AG08396 (cell line): ENCODE results near the gene ATIC.

ENCODE experiments used
- DNase-seq: peaks from one replicate; pipeline ENCODE4 v3.0.0; 2012; ENCODE audit warnings: low spot score, mixed read lengths

ATIC gene

DNA sequence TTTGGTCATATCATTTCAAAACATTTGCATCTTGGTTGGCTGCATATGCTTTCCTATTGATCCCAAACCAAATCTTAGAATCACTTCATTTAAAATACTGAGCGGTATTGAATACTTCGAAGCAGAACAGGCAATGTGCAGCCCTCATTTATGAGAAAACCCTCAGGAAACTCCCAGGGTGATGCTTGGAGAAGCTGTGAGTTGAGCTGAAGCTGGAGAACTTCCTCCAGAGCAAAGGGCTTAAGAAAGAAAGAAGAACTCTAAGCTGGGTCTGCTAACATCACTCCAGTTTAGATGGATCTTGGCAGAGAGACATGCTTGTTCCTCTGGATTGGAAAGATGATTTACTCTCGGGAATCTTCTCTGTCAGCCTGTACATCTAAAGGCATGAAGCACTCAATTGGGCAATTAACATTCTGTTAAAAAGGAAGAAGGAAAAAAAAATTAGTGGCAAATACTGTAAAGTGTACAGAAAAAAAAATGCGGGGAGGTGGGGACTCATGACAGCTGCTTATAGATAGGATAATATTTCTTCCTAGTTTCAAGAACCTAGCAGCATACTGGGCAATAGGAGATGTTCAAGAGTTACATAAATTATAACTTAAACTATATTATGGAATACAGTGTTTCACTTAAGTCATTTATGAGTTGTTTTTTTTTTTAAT lies 49.5 kb downstream of the ATIC start:
- DNase-seq: no peak

DNA sequence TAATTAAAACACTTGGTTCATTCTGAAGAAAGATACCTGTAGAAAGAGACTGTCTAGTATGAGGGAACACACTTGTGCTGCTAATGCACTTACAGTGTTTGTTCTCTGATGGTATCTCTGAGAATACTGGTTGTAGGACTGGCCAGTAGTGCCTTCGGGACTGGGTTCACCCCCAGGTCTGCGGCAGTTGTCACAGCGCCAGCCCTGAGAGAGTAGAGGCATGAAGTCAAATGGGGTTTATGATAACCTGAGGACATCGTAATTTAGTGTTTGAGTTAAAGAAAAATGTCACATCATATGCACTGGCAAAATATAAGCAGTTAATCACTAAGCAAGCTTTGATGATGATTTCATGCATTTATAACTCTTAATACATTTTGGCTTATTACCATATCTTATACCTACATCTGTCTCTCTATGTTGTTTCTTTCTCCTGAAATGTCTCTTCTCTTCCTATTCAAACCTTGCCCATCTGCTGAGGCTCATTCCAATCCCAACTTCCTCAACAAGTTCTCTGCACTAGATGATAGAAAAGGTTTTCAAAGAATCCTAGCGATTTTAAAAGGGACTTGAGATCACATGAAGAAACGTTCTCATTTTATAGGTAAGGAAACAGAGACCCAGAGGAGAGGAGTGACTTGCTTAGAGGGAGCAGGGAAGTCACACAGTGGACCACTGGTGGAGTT lies 50.2 kb downstream of the ATIC start:
- DNase-seq: no peak

DNA sequence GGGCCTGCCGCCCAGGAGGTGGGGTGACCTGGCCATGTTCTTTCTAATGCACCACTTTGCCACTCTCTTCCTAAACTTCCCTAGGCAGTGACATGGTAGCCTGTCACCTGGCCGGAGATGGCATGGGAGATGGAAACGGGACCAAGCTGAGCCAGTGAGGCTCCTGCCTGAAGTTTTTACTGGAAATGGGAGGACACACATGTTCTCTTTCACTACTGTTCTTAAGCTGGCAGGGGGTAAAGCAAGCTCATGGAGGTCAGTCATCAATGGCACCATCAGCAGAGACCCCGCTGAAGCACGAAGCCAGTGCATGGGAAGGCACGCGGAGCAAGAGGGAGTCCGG lies 50.7 kb downstream of the ATIC start:
- no peak for DNase-seq

DNA sequence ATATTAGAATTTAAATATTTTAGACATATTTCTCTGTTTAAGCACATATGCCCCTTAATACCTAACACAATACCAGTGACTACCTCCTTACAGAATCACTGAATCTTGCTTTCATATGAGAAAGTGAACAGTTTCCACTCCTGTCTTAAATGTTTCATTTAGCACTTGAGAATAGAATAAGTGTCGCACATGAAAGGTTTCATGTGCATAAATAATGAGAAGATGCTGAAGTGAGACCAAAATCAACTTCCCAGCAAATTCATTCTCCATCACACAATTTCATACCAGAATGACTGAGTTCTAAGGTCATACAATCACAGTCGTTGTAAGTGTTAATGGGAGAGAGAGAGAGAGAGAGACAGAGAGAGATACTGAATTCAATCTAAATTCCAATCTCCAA lies 51.2 kb downstream of the ATIC start:
- DNase-seq: no peak

- DNase-seq: no peak
These were observed 51.8 kb downstream of the ATIC start for GRCh38 chr2:215363461-215364156.

- no peak for DNase-seq
These were observed 52.6 kb downstream of the ATIC start for GRCh38 chr2:215364157-215365155.

DNA sequence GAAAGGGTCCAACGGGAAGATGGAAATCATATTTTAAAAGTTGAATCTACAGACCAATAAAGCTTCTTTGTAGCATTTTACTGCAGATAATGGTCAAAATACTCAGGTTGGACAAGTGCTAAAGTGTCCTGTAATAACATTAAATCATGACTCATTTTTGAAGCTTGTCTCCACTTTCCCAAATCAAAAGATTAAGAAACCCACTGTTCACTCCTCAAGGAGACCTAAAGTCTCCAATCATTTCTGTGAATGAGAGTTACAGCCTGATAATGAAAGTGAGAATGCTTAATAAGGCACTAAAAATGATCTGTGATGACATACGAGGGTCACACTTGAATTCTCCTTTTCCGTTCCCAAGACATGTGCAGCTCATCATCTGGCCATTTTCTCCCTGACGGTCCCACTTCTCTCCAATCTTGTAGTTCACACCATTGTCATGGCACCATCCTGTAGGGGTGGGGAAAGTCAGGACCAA lies 53.4 kb downstream of the ATIC start:
- DNase-seq: no peak

DNA sequence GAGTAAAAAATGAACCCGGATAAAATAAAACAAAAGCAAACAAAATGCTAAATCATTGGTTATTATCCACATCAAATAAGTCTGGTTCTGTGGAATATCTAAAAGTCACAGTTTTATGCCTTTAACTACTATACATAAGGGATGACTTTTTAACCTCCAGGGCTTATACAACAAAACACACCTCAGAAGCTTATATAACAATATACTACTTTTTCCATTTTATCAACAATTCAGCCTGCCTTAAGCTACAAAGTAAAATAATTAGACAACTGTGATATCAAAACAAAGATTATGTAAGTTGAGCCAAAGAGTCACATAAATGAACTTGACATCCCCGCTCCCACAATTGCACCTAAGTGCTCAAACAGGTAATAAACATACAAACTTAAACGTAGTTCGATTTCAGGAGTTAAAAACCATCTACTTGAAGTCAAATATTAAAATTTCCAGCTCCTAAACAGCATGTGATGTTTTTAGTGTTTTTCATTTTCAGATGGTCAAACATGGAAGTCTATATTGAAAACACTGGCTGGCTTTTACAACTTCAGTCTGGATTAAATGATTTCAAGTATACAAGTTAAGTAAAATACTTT lies 54.7 kb downstream of the ATIC start:
- no peak for DNase-seq

DNA sequence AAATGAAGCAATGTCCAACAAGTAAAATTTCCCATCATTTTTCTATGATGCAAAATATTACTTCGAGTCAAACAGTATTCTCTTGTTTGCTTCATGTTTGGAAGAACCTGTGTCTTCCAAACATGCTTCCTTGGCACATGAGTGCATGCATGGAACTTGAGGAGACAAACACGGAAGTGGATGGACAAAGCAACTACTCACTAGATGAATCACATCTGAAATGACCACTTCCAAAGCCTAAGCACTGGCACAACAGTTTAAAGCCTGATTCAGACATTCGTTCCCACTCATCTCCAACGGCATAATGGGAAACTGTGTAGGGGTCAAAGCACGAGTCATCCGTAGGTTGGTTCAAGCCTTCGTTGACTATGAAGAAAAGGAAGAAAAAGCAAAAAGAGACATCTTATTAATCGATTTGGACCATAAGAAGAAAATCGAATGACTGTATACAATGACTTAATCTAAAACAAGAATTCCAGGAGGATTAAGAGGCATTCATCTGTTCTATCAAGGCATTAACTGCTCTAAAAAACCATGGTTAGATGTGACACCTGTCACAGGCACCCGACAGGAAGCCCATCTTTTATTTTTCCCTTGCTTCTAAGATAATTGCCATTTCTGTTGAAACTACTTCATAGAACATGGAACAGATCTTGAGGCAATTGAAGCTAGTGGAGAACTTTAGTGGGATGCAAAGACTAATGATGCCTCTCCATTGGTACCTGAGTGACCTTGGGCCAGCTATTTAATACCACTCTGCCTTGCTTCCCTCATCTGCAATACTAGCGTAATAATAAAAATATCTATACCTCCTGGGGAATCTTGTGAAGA lies 56.0 kb downstream of the ATIC start:
- peak; percentile 36 for DNase-seq

DNA sequence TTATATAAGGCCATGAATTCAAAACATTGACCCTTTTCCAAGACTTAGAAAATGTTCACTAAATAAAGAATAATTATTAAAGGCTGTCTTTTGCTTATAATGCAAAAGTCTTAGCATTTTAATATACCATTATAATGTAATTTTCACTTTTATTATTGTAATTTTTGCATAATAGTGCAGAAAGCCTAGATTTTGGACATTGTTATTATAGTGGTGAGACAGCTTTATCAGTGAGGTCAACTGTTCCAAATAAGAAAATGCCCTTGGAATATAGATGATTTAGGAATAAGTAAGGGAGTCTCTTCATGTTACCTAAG lies 56.6 kb downstream of the ATIC start:
- DNase-seq: no peak

DNA sequence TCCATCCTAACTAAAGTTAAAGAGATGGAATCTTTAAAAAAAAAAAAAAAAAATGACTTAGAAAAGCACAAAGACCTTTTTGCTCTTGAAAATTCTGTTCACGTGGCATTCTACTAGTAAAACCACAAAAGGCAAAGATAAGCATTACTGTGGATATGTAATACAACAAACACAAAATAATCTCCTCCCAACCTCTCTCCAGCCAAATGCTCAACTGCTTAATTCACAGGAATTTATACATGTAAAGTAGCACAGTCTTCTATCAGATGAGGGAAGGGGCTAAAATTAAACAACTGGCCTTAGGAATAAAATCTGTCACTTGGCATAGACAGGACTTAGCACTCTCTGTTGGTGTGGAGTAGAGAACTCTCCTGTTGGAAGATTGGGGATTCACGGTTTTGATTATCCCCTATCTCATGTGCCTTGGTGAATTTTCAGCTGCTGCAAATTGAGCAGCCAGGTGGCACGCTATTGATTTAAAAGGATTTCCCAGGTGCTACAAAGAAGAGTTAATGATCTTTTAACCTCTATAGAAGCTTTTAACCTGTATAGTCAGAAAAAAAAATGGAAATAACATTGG lies 57.4 kb downstream of the ATIC start:
- DNase-seq: no peak

DNA sequence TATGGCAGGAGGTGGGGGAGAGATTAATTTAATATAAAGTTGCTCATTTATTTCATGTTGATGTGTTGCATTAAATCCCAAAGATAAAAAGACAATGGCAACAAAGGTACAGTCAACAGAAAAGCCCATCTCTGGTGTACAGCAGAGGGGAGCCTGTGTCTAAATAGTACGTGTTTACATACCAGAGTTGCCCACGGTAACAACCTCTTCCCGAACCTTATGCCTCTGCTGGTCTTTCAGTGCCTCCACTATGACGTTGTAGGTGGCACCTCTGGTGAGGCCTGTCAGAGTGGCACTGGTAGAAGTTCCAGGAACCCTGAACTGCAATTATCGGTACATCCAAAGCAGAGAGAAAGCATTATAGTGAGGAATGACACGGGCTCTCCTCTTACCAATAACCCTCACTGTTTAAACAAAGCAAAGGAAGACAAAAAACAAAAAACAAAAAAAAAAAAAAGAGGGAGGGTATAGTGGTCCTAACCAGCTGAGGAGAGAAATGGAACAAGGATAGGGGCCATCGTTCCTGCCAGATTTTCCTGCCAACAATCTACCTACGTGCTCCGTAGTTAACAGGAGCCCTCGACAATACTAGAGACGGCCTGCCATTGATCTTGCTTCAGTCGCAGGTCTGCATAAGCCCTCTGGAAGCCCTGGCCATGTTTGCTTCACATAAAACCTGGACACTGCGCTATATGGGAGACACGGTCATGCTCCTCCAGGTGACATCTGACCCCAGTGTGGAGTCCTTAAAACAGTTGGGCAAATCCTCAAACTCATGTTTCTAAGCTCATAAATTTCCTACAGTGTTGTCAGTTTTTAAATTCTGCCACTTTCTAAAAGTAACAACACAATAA lies 58.5 kb downstream of the ATIC start:
- no peak for DNase-seq

- DNase-seq: no peak
These were observed 60.3 kb downstream of the ATIC start for GRCh38 chr2:215371915-215372897.

- no peak for DNase-seq
These were observed 61.2 kb downstream of the ATIC start for GRCh38 chr2:215372968-215373649.

DNA sequence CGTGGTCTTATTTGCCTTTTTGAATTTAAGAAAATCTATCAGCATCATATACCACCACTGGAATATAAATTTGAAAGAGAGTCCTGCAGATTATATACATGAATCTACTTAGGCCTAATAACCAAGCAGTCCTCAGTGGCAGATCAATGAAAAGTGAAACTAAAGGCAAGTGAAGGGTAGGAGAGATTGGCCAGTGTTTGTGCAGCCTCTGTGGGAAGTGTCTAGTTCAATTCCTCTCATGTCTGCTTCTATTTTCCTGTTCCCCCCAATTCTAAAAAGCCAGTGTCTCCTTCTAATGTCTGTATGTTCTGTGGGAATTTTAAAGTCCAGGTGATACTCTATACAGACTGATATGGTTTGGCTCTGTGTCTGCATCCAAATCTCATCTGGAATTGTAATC lies 62.1 kb downstream of the ATIC start:
- no peak for DNase-seq

DNA sequence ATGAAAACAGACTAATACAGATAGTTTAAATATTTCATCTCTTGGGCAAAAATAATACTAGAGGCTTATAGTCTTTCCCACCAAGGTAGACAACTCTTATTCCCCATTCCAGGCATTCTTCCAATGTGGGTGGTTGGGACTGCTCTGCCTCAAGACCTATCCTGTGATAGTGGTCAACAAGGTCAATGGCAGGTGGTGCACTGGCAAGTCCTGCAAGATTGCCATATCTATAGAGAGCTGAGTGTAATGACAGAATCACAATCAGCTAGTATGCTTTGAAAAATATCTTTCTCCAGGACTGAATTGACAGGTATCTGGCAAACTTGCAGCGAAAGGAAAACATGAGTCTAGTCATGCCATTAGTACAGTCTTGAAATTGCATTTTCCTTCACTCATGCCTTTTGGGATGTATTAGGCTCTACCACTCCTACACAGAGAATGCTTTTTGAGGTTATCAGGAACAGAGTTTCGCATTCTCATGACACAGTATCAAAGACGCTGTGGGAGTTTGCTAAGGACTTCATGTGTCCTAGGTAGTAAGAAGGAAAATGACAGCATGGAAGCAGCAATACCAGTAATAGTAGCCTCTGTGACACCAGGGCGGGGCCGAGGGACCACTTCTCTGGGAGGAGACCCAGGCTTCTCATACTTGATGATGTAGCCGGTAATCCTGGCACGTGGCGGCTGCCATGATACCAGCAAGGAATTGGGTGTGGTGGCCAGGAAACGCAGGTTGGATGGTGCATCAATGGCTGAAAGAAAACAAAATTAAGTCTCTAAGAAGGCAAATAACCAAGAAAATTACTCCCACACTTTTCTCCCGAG lies 63.0 kb downstream of the ATIC start:
- no peak for DNase-seq

DNA sequence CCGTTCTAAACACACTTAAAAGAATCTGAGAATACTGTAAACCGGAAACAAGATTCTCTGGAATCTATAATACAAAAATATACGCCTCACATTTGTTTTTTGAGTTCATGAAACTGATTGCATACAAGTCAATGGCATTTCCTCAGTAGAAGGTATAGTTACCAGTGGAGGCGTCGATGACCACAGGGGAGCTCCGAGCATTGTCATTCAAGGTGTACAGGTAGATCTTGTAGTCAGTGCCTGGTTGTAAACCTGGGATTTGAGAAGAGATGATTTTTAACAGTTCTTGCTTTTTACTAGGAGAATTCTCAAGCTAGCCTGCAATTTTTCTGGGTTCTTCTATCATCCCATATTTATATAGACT lies 63.6 kb downstream of the ATIC start:
- DNase-seq: no peak
